GM12873 (cell line): ENCODE results near the gene SEPTIN6.

Experiments used
- CTCF ChIP-seq: IDR thresholded peaks from 2 replicates; pipeline ENCODE4 v1.5.1; 2012; ENCODE audit warnings: low read depth, mild to moderate bottlenecking, moderate library complexity, low read length, control low read depth; ENCODE audit not compliant: insufficient read depth; ENCODE audit errors: missing control alignments

Gene SEPTIN6

GRCh38 chrX:119659522-119659921 is 33.4 kb downstream of the SEPTIN6 start:
- no peak for TF ChIP-seq CTCF

DNA sequence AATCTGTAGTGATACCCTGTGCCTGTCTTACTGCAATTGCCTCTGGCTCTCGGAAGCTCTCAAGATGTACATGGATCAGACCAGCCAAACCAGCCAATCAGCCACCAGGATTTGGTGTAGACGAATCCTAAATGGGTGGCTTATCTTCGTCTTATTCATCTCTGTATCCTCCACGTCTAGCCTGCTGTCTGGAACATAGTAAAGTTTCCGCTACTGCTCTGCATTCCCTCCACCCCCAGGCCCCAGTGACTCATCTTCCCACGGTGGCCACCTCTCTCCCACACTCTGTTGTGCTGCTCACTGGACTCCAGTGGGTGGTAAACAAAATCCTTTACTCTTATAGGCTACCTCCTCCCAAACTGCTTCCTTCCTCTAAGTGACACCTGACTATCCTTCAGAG is 37.8 kb downstream of the SEPTIN6 start:
- no peak for TF ChIP-seq CTCF

DNA sequence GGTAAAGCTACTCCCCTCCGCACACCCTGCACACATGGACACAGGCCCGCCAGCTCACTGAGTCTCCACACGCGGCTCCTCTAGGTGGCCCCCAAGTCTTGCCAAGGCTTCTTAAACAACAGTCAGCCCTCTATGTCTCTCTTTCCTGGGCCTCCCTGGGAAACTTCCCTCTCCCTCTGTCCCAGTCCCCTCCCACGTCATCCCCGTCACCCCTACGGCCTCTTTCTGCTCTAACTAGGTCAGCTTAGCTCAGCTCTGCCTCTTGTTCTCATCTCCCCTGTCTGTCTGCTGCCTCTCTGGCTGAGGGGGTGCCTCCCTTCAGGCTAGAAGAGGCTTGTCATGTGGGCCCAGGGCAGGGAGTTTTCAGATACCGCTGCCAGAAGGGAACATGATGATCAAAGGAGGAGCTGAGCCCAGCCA is 38.8 kb downstream of the SEPTIN6 start:
- TF ChIP-seq CTCF, result peak; percentile 7

DNA sequence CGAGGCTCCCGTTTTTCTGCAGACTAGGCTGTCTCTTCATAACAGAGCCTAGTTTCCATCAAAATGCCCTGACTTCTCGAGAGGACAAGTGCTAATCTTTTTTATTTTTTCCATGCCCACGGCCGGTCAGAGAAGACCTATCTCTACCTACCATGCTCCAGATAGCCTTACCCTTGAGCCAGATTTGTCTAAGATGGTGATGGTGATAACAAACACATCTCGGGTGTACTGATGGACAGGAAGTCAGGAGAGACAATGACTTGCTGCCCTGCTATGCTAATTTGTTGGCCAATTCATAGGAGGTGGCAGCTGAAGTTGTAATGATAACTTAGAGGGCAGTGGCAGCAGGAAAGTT is 44.6 kb downstream of the SEPTIN6 start:
- no peak for TF ChIP-seq CTCF

- TF ChIP-seq CTCF, result no peak
These were observed 45.2 kb downstream of the SEPTIN6 start for GRCh38 chrX:119647552-119648420.

DNA sequence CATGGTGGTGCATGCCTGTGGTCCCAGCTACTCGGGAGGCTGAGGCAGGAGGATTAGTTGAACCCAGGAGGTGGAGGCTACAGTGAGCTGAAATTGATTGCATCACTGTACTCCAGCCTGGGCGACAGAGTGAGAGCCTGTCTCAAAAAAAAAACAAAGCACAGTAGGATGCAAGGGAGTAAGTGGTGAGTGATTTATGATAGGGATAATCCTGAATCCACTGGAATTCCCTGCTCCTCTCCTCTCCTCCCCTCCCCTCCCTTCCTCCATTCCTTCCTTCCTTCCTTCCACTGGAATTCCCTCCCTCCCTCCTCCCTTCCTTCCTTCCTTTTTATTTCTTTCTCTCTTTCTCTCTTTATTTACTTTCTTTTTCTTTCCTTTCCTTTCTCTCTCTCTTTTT is 45.9 kb downstream of the SEPTIN6 start:
- no peak for TF ChIP-seq CTCF

DNA sequence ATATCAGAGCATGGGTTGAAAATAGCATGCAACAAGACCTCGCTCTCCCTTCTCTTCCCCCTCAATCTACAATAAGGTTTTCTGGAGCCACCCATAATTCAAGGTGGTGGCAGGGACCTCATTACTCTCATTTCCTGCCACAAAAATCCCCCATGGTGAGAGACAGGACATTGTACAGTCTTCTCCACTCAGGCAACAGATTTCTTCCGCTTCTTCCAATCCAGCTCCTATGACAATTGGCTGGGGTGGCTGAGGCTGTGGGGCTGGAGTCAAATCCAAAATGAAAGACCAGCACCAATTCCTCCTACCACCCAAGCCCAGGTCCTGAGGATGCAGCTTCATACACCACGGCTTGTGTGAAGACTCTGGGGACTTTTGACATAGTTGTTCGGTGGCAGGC is 46.5 kb downstream of the SEPTIN6 start:
- no peak for TF ChIP-seq CTCF
